Lung (tissue), 12 donors: ENCODE data around the gene ZNF317. TPM values are rescaled to one million over a fixed set of nuclear protein-coding genes. Genes with fewer than 3 reads are reported as not detected.
"Not testable (repeated sequence)": the region's sequence is repeated elsewhere in the genome, so short reads cannot be mapped to it uniquely, and the experiment has no call there.

Experiments used
- ATAC-seq: fragments of 200-7000 bp; cut with Tn5 transposase; one replicate; pipeline ENCODE4 v1.9.1; 2020; ENCODE audit warnings: moderate number of reproducible peaks; ENCODE audit not compliant: insufficient read depth, low FRiP score
- DNase-seq, 3 donors: peaks; one replicate each; pipeline ENCODE4 v3.0.0-alpha.2; 2013 to 2017
- H3K27ac ChIP-seq, 2 donors: one replicate each; pipeline ENCODE4 v1.5.1; 2013; ENCODE audit warnings: mild to moderate bottlenecking in 2 of 2, moderate library complexity in 2 of 2, control low read depth in 1 of 2, inconsistent platforms in 1 of 2, low read depth in 1 of 2, low read length in 1 of 2
- H3K27me3 ChIP-seq, 3 donors: one replicate each; pipeline ENCODE4 v1.5.1; 2013; ENCODE audit warnings: low read length in 2 of 3; ENCODE audit not compliant: control insufficient read depth in 3 of 3, insufficient read depth in 3 of 3
- H3K36me3 ChIP-seq, 4 donors: one replicate each; pipeline ENCODE4 v1.5.1; 2013; ENCODE audit warnings: low read length in 4 of 4, mild to moderate bottlenecking in 1 of 4, moderate library complexity in 1 of 4; ENCODE audit not compliant: control insufficient read depth in 4 of 4, insufficient read depth in 4 of 4
- H3K4me1 ChIP-seq, 5 donors: one replicate each; pipeline ENCODE4 v1.5.1; 2013; ENCODE audit warnings: low read length in 5 of 5, mild to moderate bottlenecking in 2 of 5, moderate library complexity in 1 of 5; ENCODE audit not compliant: control insufficient read depth in 5 of 5, insufficient read depth in 5 of 5
- H3K4me3 ChIP-seq: one replicate; pipeline ENCODE4 v1.5.1; 2013; ENCODE audit warnings: mild to moderate bottlenecking, control low read depth, moderate library complexity
- H3K9ac ChIP-seq, 2 donors: one replicate each; pipeline ENCODE4 v1.5.1; 2013; ENCODE audit warnings: low read length in 2 of 2, control low read depth in 1 of 2; ENCODE audit not compliant: insufficient read depth in 1 of 2
- H3K9me3 ChIP-seq, 4 donors: one replicate each; pipeline ENCODE4 v1.5.1; 2013; ENCODE audit warnings: low read length in 3 of 4, mild to moderate bottlenecking in 1 of 4, moderate library complexity in 1 of 4; ENCODE audit not compliant: control insufficient read depth in 4 of 4, insufficient read depth in 3 of 4
- WGBS, 2 donors: extraction: QIAGEN DNeasy Blood & Tissue Kit; methylation state at CpG; one replicate each; pipeline ENCODE4 v1.1.7; 2013; 5-methylcytosine and 5-hydroxymethylcytosine counted together
- polyA plus RNA-seq, 2 donors: library from polyadenylated mRNA; stranded (reverse); fragments of 200-250 nt; gene quantifications; one replicate each; pipeline ENCODE4 v1.2.1, GENCODE V29; 2013
- total RNA-seq, 2 donors: library from RNA; depleted of rRNA in 1 of 2; stranded (reverse); fragments of >200 nt in 1 of 2; gene quantifications; one replicate each; pipeline ENCODE4 v1.2.1, GENCODE V29; 2014 to 2021
- TF ChIP-seq, protein P1 (sequence below): IDR thresholded peaks from 2 replicates; pipeline ENCODE4 v1.5.1; 2012; ENCODE audit warnings: mild to moderate bottlenecking; ENCODE audit errors: control extremely low read depth, extremely low read depth
- donor health status: control.
- donor health status: control.
- donor health status: Bipolar disorder and iron deficiency.
- donor health status: healthy.
- donor health status: DM: yes; HTN: yes; CAD: no.

The ZNF317 gene
- total and polyA plus RNA-seq, 4 donors: 14.7 to 35.2 (median 28.8) TPM

DNA sequence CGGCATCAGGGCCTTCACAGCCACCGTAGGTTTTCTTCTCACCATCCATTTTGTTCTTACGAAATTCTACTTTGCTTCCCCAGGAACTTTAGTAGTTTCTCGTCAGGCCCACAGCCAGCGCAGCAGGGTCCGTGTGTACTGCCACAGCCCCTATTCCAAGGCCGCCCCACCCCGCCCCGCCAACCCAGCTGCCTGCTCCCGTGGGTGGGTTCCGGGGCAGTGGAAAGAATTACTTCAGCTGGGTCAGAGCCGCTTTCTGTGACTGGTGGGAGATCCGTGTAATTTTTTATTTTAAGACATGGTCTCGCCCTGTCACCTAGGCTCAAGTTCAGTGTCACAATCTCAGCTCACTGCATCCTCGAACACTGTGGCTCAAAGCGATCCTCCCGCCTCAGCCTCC, 42.8 kb downstream of the ZNF317 start:
- WGBS, 2 donors: 93 to 96% methylated on average over 17 of the region's 17 CpGs
- Histone ChIP-seq H3K9ac (no peak overlapping the region), H3K27me3 (no peaks in the 10 kb centered on the region), H3K9me3 (peaks cover 0 to 2% (median under 1%) of the 10 kb centered on the region in 4 donors), H3K4me3 (no peak overlapping the region), H3K4me1 (no peaks in the 10 kb centered on the region), H3K36me3 (no peaks in the 10 kb centered on the region), H3K27ac (no peak overlapping the region)
- no peak for DNase-seq
- ATAC-seq: no peak
- TF ChIP-seq, protein P1, sequence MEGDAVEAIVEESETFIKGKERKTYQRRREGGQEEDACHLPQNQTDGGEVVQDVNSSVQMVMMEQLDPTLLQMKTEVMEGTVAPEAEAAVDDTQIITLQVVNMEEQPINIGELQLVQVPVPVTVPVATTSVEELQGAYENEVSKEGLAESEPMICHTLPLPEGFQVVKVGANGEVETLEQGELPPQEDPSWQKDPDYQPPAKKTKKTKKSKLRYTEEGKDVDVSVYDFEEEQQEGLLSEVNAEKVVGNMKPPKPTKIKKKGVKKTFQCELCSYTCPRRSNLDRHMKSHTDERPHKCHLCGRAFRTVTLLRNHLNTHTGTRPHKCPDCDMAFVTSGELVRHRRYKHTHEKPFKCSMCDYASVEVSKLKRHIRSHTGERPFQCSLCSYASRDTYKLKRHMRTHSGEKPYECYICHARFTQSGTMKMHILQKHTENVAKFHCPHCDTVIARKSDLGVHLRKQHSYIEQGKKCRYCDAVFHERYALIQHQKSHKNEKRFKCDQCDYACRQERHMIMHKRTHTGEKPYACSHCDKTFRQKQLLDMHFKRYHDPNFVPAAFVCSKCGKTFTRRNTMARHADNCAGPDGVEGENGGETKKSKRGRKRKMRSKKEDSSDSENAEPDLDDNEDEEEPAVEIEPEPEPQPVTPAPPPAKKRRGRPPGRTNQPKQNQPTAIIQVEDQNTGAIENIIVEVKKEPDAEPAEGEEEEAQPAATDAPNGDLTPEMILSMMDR: no peak

DNA sequence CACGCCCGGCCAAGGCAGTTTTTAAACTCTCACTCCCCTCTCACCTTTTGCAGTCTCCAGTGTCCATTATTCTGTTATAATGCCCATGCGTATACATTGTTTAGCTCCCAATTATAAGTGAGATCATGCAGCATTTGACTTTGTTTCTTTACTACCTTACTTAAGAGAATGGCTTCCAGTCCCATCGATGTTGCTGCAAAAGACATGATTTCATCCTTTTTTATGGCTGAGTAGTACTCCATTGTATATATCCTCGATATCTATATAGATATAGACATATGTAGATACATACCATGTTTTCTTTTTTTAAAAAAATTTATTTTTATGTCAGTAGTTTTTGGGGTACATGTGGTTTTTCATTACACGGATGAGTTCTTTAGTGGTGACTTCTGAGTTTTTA, 47.0 kb downstream of the ZNF317 start:
- Histone ChIP-seq H3K4me1 (no peaks in the 10 kb centered on the region), H3K27ac (no peak overlapping the region), H3K9me3 (peaks cover 0 to 8% (median 2%) of the 10 kb centered on the region in 4 donors), H3K4me3 (no peak overlapping the region), H3K27me3 (no peaks in the 10 kb centered on the region), H3K9ac (no peak overlapping the region), H3K36me3 (no peaks in the 10 kb centered on the region)
- WGBS, 2 donors: 67 to 87% methylated on average over 6 of the region's 6 CpGs
- DNase-seq (no peak), ATAC-seq (no peak)
- TF ChIP-seq, protein P1: no peak

DNA sequence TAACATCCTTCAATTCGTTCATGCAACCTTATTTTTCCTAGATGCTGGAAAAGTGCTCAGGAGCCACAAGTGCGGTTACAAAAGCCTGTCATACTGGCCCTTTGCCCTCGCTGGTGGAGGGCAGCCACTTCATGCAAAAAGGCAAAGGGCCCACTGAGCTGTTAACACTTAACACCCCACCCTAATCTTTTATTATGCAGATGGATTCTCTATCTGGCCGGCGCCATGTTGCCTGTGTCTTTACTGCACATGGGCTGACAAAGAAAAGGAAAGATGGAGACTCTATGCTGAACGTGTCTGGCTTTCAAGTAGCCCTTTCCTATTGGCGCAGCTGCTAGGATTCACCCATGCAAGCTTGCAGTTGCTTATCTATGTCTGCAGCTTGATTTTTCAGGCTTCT, 49.3 kb downstream of the ZNF317 start:
- Histone ChIP-seq H3K36me3 (no peaks in the 10 kb centered on the region), H3K27ac (no peak overlapping the region)
- 64 to 77% methylated on average over 7 of the region's 7 CpGs for WGBS, 2 donors

DNA sequence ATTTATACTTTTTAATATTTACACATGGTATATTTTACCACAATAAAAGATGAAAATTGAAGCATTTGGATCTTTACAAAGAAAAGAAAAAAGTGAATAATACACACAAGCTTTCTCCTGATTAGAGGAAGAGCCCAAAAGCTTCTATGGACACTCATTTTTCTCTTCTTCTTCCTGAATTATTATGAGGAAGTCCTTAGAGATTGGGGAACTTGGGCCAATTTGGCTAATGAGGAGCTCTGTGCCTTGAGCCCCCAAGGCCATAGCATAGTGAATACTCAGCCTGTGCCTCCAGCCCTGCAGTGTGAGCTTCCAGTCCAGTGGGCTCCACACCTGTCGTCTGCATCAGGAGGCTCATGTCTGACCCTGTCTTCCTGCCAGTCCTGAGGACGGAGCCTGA, 57.8 kb downstream of the ZNF317 start:
- H3K4me3 ChIP-seq, H3K27ac ChIP-seq, H3K36me3 ChIP-seq, H3K9ac ChIP-seq, H3K9me3 ChIP-seq, DNase-seq, H3K4me1 ChIP-seq, ATAC-seq, H3K27me3 ChIP-seq: not testable (repeated sequence)
- WGBS, 2 donors: 85% methylated on average over 2 of the region's 2 CpGs

More for the DNA sequence above, 49.3 kb downstream of the ZNF317 start:
- TF ChIP-seq, protein P1: no peak
- peaks cover 0 to 8% (median 2%) of the 10 kb centered on the region in 4 donors for H3K9me3 ChIP-seq
- ATAC-seq (no peak), DNase-seq (no peak)
- no peaks in the 10 kb centered on the region for H3K27me3 ChIP-seq
- H3K4me1 ChIP-seq: no peaks in the 10 kb centered on the region
- no peak overlapping the region for H3K4me3 ChIP-seq
- no peak overlapping the region for H3K9ac ChIP-seq
